CD14-positive monocyte (primary cell): ENCODE results near the gene MAGEA8. TPM values are rescaled to one million over a fixed set of nuclear protein-coding genes. Genes with fewer than 3 reads are reported as not detected.
"Not testable (repeated sequence)": the region's sequence is repeated elsewhere in the genome, so short reads cannot be mapped to it uniquely, and the experiment has no call there.

Experiments used
- DNase-seq, 3 donors: peaks; one replicate each; pipeline ENCODE4 v3.0.0-alpha.2; 2011 to 2022
- H2AFZ ChIP-seq: 2 replicates; pipeline ENCODE4 v1.6.0; 2012; ENCODE audit warnings: mild to moderate bottlenecking, low read depth, low read length, inconsistent platforms; ENCODE audit not compliant: insufficient read depth, poor library complexity, severe bottlenecking
- H3K27ac ChIP-seq, 2 donors: 1 replicate in 1 of 2; 2 replicates in 1 of 2; pipeline ENCODE4 v1.5.1; 2012 to 2013; ENCODE audit warnings: low read length in 2 of 2, control low read depth in 1 of 2, inconsistent platforms in 1 of 2, low read depth in 1 of 2, mild to moderate bottlenecking in 1 of 2
- H3K27me3 ChIP-seq, 2 donors: one replicate each; pipeline versions ENCODE4 v1.6.0 to v1.6.1; 2011 to 2013; ENCODE audit warnings: low read length in 2 of 2; ENCODE audit not compliant: control insufficient read depth in 2 of 2, insufficient read depth in 2 of 2
- H3K36me3 ChIP-seq, 2 donors: replicated peaks in 1 of 2; 1 replicate in 1 of 2; 2 replicates in 1 of 2; pipeline versions ENCODE4 v1.5.1 to v1.6.1; 2012 to 2013; ENCODE audit warnings: low read length in 2 of 2, control low read depth in 1 of 2, inconsistent platforms in 1 of 2, mild to moderate bottlenecking in 1 of 2; ENCODE audit not compliant: insufficient read depth in 2 of 2, control insufficient read depth in 1 of 2
- H3K4me1 ChIP-seq, 2 donors: 1 replicate in 1 of 2; 2 replicates in 1 of 2; pipeline versions ENCODE4 v1.5.1 to v1.6.1; 2012 to 2013; ENCODE audit warnings: low read length in 2 of 2, control low read depth in 1 of 2, inconsistent platforms in 1 of 2, mild to moderate bottlenecking in 1 of 2, moderate library complexity in 1 of 2; ENCODE audit not compliant: insufficient read depth in 2 of 2, control insufficient read depth in 1 of 2
- H3K4me2 ChIP-seq: replicated peaks from 2 replicates; pipeline ENCODE3; 2012; ENCODE audit warnings: low read length, moderate library complexity, mild to moderate bottlenecking; ENCODE audit not compliant: poor library complexity, severe bottlenecking; ENCODE audit errors: extremely low read depth
- H3K4me3 ChIP-seq, 3 experiments: fragments of 200-600 bp in 1 of 3; sonication (generic) in 1 of 3; replicated peaks in 1 of 3; 1 replicate in 2 of 3; 2 replicates in 1 of 3; pipeline ENCODE4 v1.5.1; 2011 to 2013; ENCODE audit warnings: low read length in 3 of 3, mild to moderate bottlenecking in 3 of 3, control low read depth in 2 of 3, low read depth in 2 of 3, inconsistent platforms in 1 of 3, moderate library complexity in 1 of 3
- H3K79me2 ChIP-seq: 2 replicates; pipeline ENCODE4 v1.6.0; 2012; ENCODE audit warnings: mild to moderate bottlenecking, control low read depth, inconsistent platforms, low read length, moderate library complexity; ENCODE audit not compliant: insufficient read depth
- H3K9ac ChIP-seq: 2 replicates; pipeline ENCODE4 v1.6.0; 2017; ENCODE audit warnings: low read length, mild to moderate bottlenecking; ENCODE audit not compliant: insufficient read depth, poor library complexity, severe bottlenecking
- H3K9me3 ChIP-seq, 2 donors: replicated peaks in 1 of 2; 1 replicate in 1 of 2; 2 replicates in 1 of 2; pipeline versions ENCODE4 v1.5.1 to v1.6.1; 2012 to 2013; ENCODE audit warnings: low read length in 2 of 2, control low read depth in 1 of 2; ENCODE audit not compliant: control insufficient read depth in 1 of 2, insufficient read depth in 1 of 2
- H4K20me1 ChIP-seq: 2 replicates; pipeline ENCODE4 v1.6.0; 2012; ENCODE audit warnings: mild to moderate bottlenecking, low read length, control low read depth, moderate library complexity; ENCODE audit not compliant: insufficient read depth
- H3K27ac Mint-ChIP-seq, 7 donors: one replicate each; pipeline ENCODE4 v1.8.0; 2020; ENCODE audit warnings: mild to moderate bottlenecking in 7 of 7, mixed read lengths in 7 of 7, moderate library complexity in 6 of 7, inconsistent platforms in 2 of 7
- H3K27me3 Mint-ChIP-seq, 3 donors: one replicate each; pipeline ENCODE4 v1.8.0; 2021 to 2022; ENCODE audit warnings: low read depth in 3 of 3, mild to moderate bottlenecking in 3 of 3, mixed read lengths in 3 of 3, moderate library complexity in 3 of 3, inconsistent platforms in 1 of 3
- H3K36me3 Mint-ChIP-seq, 2 donors: one replicate each; pipeline ENCODE4 v1.8.0; 2020; ENCODE audit warnings: mixed read lengths in 2 of 2, inconsistent platforms in 1 of 2, mild to moderate bottlenecking in 1 of 2
- H3K4me1 Mint-ChIP-seq: one replicate; pipeline ENCODE4 v1.8.0; 2020; ENCODE audit warnings: mild to moderate bottlenecking, mixed read lengths
- H3K4me3 Mint-ChIP-seq, 2 donors: one replicate each; pipeline ENCODE4 v1.8.0; 2020; ENCODE audit warnings: mild to moderate bottlenecking in 2 of 2, mixed read lengths in 2 of 2, moderate library complexity in 1 of 2
- H3K9me3 Mint-ChIP-seq, 7 donors: one replicate each; pipeline ENCODE4 v1.8.0; 2020 to 2022; ENCODE audit warnings: mixed read lengths in 7 of 7, mild to moderate bottlenecking in 6 of 7, moderate library complexity in 6 of 7, inconsistent platforms in 2 of 7
- WGBS: methylation state at CpG from one replicate; pipeline ENCODE4 v1.1.5; 2013; ENCODE audit warnings: missing lambda C conversion rate; ENCODE audit not compliant: insufficient coverage; 5-methylcytosine and 5-hydroxymethylcytosine counted together
- intact Hi-C, 2 donors: fragments of 100-400 bp; cut with micrococcal nuclease; formaldehyde crosslinking; loops; one replicate each; pipeline versions ENCODE4 v1.15.0 to v1.15.1; 2023
- polyA plus RNA-seq, 3 donors: library from polyadenylated mRNA; depleted of rRNA in 1 of 3; unstranded in 2 of 3; stranded (reverse) in 1 of 3; fragments of 300-500 nt in 2 of 3; fragments of >200 nt in 1 of 3; fragmentation: Illumina TruSeq in 2 of 3; gene quantifications; 1 replicate in 2 of 3; 2 replicates in 1 of 3; pipeline ENCODE4 v1.2.3, GENCODE V29; 2012 to 2021
- TF ChIP-seq, protein P1 (sequence below): fragments of 200-600 bp; IDR thresholded peaks from one replicate; pipeline ENCODE4 v1.8.0; 2022; ENCODE audit warnings: antibody characterized with exemption, mild to moderate bottlenecking

The MAGEA8 gene
- polyA plus RNA-seq, 3 donors, result not detected

DNA sequence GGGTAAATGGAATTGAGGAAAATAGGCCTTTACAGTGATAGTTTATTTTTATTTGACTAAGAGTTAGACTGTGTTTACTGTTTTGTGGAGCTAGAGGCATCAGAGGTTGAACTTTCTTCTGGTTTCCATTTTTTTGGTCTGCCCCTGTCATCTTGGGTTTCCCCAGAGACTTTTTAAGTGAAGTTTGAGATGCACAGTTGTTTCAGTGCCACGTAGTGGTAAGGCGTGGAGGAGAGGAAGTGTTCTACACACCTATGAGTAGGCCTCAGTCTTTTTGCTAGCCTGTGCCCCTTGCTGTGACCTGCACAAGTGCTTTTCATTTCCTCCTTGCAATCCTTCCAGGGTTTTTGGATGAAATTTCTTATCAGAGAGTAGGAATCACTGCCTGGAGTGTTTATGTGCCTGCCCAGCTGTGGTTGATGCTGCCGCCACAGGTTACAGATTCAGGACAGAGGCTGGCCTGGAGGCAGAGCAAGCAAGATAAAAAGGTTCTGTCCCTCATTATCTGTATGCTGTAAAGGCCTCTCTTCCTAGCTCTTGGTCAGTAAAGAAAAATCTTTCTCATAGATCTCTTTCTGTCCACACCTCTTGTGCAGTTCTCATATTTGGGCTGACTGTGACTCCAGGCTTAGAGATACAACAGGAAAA, 35.9 kb downstream of the MAGEA8 start:
- Histone ChIP-seq H3K27me3 (no peaks in the 10 kb centered on the region), H3K4me3 (no peak overlapping the region), H4K20me1 (no peaks in the 10 kb centered on the region), H3K4me2 (no peak overlapping the region), H3K79me2 (no peaks in the 10 kb centered on the region), H3K27ac (no peak overlapping the region), H3K9ac (no peak overlapping the region), H2AFZ (no peak overlapping the region), H3K4me1 (no peaks in the 10 kb centered on the region), H3K9me3 (no peaks in the 10 kb centered on the region), H3K36me3 (no peaks in the 10 kb centered on the region)
- peaks cover 0 to 6% (median 3%) of the 10 kb centered on the region in 7 donors for H3K9me3 Mint-ChIP-seq
- intact Hi-C loops, result no loop called here
- no peaks in the 10 kb centered on the region for H3K27me3 Mint-ChIP-seq
- no peaks in the 10 kb centered on the region for H3K4me1 Mint-ChIP-seq
- no peak overlapping the region for H3K4me3 Mint-ChIP-seq
- H3K36me3 Mint-ChIP-seq, result no peaks in the 10 kb centered on the region
- TF ChIP-seq, protein P1, sequence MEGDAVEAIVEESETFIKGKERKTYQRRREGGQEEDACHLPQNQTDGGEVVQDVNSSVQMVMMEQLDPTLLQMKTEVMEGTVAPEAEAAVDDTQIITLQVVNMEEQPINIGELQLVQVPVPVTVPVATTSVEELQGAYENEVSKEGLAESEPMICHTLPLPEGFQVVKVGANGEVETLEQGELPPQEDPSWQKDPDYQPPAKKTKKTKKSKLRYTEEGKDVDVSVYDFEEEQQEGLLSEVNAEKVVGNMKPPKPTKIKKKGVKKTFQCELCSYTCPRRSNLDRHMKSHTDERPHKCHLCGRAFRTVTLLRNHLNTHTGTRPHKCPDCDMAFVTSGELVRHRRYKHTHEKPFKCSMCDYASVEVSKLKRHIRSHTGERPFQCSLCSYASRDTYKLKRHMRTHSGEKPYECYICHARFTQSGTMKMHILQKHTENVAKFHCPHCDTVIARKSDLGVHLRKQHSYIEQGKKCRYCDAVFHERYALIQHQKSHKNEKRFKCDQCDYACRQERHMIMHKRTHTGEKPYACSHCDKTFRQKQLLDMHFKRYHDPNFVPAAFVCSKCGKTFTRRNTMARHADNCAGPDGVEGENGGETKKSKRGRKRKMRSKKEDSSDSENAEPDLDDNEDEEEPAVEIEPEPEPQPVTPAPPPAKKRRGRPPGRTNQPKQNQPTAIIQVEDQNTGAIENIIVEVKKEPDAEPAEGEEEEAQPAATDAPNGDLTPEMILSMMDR, result no peak
- no peak for DNase-seq
- no CpG with 5 or more reads among the region's 3 CpGs for WGBS
- H3K27ac Mint-ChIP-seq, result no peak overlapping the region

DNA sequence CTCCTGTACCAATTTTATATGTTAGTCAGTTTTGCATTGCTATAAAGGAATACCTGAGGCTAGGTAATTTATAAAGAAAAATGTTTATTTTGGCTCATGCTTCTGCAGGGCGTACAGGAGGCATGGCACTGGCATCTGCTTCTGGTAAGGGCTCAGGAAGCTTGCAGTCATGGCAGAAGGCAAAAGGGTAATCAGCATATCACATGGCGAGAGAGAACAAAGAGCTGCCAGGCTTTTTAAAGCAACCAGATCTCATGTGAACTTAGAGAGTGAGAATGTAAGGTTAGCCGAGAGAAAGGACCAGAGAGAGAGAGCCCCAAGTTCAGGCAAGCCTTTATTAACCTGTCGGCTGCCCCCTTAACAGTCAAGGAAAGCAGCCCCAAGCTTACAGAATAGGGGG, 42.9 kb downstream of the MAGEA8 start:
- H3K4me1 ChIP-seq, intact Hi-C loops, H3K27ac Mint-ChIP-seq, H3K4me3 Mint-ChIP-seq, H3K9me3 Mint-ChIP-seq, DNase-seq, H3K27ac ChIP-seq, H4K20me1 ChIP-seq, H3K9ac ChIP-seq, H3K27me3 Mint-ChIP-seq, H2AFZ ChIP-seq, H3K27me3 ChIP-seq, H3K4me2 ChIP-seq, H3K79me2 ChIP-seq, H3K4me3 ChIP-seq, H3K9me3 ChIP-seq, H3K36me3 Mint-ChIP-seq, H3K4me1 Mint-ChIP-seq, H3K36me3 ChIP-seq: not testable (repeated sequence)
- no CpG with 5 or more reads among the region's 4 CpGs for WGBS

DNA sequence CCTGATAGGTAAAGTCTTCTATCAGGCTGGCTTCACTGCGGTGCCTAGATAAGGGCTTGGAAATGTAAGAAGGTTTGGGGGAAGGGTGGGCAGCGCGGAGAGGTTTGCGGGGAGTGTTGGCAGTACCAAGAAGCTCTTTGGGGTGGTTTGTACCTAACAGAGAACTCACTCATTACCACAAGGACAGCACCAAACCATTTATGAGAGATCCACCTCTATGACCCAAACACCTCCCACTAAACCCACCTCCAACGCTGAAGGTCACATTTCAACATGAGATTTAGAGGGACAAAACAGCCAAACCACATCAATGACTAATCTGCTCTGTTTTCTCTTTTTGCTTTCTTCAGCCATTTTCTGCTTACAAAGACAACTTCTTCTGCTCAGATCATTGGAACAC, 43.5 kb downstream of the MAGEA8 start:
- H3K4me3 Mint-ChIP-seq, H3K9me3 Mint-ChIP-seq, H3K36me3 ChIP-seq, H3K27ac Mint-ChIP-seq, H3K9ac ChIP-seq, H3K36me3 Mint-ChIP-seq, H3K79me2 ChIP-seq, H3K4me2 ChIP-seq, H3K4me1 Mint-ChIP-seq, H3K4me3 ChIP-seq, H4K20me1 ChIP-seq, H3K27me3 ChIP-seq, H3K9me3 ChIP-seq, intact Hi-C loops, H2AFZ ChIP-seq, DNase-seq, H3K27ac ChIP-seq, H3K4me1 ChIP-seq, H3K27me3 Mint-ChIP-seq: not testable (repeated sequence)
- no CpG with 5 or more reads among the region's 5 CpGs for WGBS

DNA sequence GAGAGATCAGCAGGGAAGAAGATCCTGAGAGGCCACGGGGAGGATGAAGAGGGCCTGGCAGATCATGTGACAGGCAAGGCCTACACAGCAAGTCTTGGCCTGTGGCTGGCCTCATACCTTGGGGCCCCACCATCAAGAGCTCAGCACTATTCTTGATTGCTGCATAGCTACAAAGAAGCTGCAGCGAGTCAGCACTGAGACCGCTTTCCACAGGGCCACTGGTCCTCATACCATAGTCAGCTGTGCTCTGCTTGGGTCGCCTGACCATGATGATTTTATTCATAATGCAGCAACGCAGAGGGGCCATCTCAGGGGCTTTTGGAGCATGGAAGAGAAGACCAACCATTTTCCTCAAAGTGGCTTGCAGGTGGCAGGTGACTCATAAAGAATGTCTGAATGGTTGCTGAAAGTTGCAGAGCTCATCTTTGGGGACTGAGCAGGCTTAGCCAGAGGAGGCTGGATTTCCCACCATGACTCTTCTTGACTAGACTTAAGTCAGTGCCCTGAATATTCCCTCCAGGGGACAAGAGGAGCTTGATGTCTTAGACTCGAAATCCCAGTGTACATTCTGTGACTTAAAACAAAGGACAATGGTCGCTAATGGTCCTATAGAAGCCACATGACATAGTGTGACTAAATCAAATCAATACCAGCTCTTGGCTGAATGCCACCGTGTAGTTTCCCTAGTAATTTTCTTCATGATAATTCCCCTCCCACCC, 46.4 kb downstream of the MAGEA8 start:
- DNase-seq, H3K79me2 ChIP-seq, H3K27me3 Mint-ChIP-seq, H3K4me1 Mint-ChIP-seq, H2AFZ ChIP-seq, H3K27ac Mint-ChIP-seq, H3K4me2 ChIP-seq, H3K36me3 Mint-ChIP-seq, H3K36me3 ChIP-seq, H3K4me3 Mint-ChIP-seq, intact Hi-C loops, H3K27ac ChIP-seq, H3K4me3 ChIP-seq, H3K9ac ChIP-seq, H3K27me3 ChIP-seq, H4K20me1 ChIP-seq, H3K9me3 Mint-ChIP-seq, H3K4me1 ChIP-seq, H3K9me3 ChIP-seq: not testable (repeated sequence)
- no CpG with 5 or more reads among the region's 8 CpGs for WGBS
